Measurements from ENCODE around the gene SNRNP48. TPM values are rescaled to one million over a fixed set of nuclear protein-coding genes. Genes with fewer than 3 reads are reported as not detected.
A peak's percentile ranks its signal among the peaks of the same experiment; 100 is the strongest.

SNRNP48 gene
- total and polyA plus RNA-seq, 10 of the 15 experiments (the other 5 are each of a cell fraction or from before 2014, with no cell fraction given) = 3.2 to 14.4 (median 8.9) TPM

DNA sequence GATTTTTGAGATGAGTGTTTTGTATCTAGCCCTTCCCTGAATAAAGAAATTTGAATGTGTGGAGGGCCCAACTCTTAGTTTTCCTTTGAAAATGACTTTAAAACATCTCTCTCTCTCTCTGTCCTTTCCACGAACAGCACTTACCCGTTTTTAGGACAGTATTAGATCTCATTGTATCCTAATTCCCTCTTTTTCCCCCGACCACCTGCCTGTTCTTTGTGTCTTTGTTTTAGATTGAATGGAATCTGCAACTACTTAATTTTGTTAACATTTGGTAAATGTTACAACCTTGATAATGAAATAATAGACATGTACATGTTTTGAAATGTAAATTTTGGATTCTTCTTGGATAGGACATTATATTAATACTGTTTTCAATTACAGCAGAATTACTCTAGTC, 45.4 kb upstream of the SNRNP48 start:
- Histone ChIP-seq H3K9ac (ENCODE audit: control insufficient read depth, insufficient read depth, low read length) (no peak overlapping the region), H3K4me1 (ENCODE audit: control insufficient read depth, insufficient read depth, low read length) (no peaks in the 10 kb centered on the region), H3K36me3 (ENCODE audit: control insufficient read depth in 2 of 2, insufficient read depth in 2 of 2, low read length in 1 of 2) (no peaks in the 10 kb centered on the region), H3K9me3 (replicated peaks; ENCODE audit: control insufficient read depth, insufficient read depth, low read length) (no peaks in the 10 kb centered on the region), H3K27ac (ENCODE audit: control insufficient read depth, insufficient read depth) (no peak overlapping the region), H3K79me2 (ENCODE audit: control insufficient read depth, insufficient read depth, low read length) (no peaks in the 10 kb centered on the region), H3K4me3 (no peak overlapping the region), H3K4me2 (ENCODE audit: control insufficient read depth, insufficient read depth) (no peak overlapping the region), H4K20me1 (ENCODE audit: control insufficient read depth, insufficient read depth) (no peaks in the 10 kb centered on the region), H2AFZ (ENCODE audit: control insufficient read depth, low read depth, low read length) (no peak overlapping the region), H3K27me3 (replicated peaks in 1 of 2; ENCODE audit: control insufficient read depth in 2 of 2, insufficient read depth in 2 of 2, low read length in 1 of 2) (peaks cover 13 to 21% of the 10 kb centered on the region in 2 experiments)
- ATAC-seq = no peak
- TF ChIP-seq EZH2 (IDR thresholded peaks at IDR 0.05; ENCODE audit: borderline replicate concordance, control insufficient read depth, low read depth, low read length) = 0 out of 2 replicates have a peak, but pooled peaks have one; percentile 57
- TF ChIP-seq SMC3 (IDR thresholded peaks at IDR 0.05; ENCODE audit: borderline replicate concordance, low read length) = no peak
- 0% methylated on average over 3 of the region's 3 CpGs for WGBS (ENCODE audit: insufficient coverage, insufficient replicate concordance, low lambda C conversion rate, missing lambda C conversion rate)
- in situ Hi-C loops (cut with MboI) (no loop called here), intact Hi-C loops (cut with micrococcal nuclease; ENCODE audit: unreplicated experiment) (no loop called here)
- no TSS peak for BruUV-seq (replicated peaks)
- CTCF ChIA-PET = no interaction called here
- RAD21 ChIA-PET (ENCODE audit: unreplicated experiment) = no interaction called here
- SMC1A ChIA-PET (ENCODE audit: uncharacterized antibody, unreplicated experiment) = no interaction called here
- no peak for FAIRE-seq
- no peak for DNase-seq (ENCODE audit: low read depth, low spot score)
- POLR2A ChIA-PET = no interaction called here

DNA sequence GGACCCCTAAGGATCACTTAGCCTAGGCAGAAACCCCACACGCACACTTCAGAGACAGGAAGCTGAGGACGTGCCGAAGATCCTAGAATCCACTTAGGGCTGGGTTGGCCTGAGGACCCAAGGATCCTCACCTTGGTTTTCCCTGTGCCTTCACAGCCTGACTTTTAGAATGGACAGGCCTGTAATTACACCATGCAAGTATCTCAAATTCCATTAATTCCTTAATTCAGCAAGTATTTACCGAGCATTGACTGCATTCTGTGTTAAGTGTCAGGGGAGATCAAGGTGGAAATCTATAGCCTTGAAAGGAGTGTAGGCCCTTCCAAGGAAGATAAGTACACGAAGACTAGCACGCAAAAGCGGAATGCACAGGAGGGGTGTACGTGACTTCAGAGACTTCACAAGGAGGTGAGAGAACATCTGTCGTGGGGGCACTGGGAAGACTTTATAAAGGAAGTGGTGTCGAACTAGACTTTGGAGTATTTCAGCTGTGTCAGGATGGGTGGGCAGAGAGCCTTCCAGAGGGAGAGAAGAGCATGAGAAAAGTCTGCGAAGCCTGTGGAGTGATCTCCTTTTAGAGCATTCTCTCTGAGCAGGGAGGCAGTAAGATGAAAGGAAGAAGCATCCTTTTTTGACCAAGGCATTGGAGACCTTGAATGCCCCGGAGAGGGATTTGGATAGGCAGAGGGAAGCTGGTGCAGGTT, 44.5 kb upstream of the SNRNP48 start:
- POLR2A ChIA-PET = interaction anchor here (0.6 kb wide), 1 partner anchor 13 kb away, joined by 3 read pairs; no protein-coding TSS in a partner anchor

More for the DNA sequence above, 44.5 kb upstream of the SNRNP48 start:
- no peak for FAIRE-seq
- no peak overlapping the region for H3K4me3 ChIP-seq
- ChIA-PET SMC1A (ENCODE audit: uncharacterized antibody, unreplicated experiment) (interaction anchor here (1.2 kb wide), 1 partner anchor 12 kb away, joined by 4 read pairs; no protein-coding TSS in a partner anchor), RAD21 (ENCODE audit: unreplicated experiment) (no interaction called here), CTCF (interaction anchor here (1.0 to 1.2 kb wide), 2 partner anchors 10 to 67 kb away, joined by 3 read pairs; no protein-coding TSS in a partner anchor)
- H3K27ac ChIP-seq (ENCODE audit: control insufficient read depth, insufficient read depth) = no peak overlapping the region
- H2AFZ ChIP-seq (ENCODE audit: control insufficient read depth, low read depth, low read length) = no peak overlapping the region
- no peaks in the 10 kb centered on the region for H3K79me2 ChIP-seq (ENCODE audit: control insufficient read depth, insufficient read depth, low read length)
- no peak overlapping the region for H3K4me2 ChIP-seq (ENCODE audit: control insufficient read depth, insufficient read depth)
- H3K4me1 ChIP-seq (ENCODE audit: control insufficient read depth, insufficient read depth, low read length) = no peaks in the 10 kb centered on the region
- no TSS peak for BruUV-seq (replicated peaks)
- in situ Hi-C loops (cut with MboI) (no loop called here), intact Hi-C loops (cut with micrococcal nuclease; ENCODE audit: unreplicated experiment) (no loop called here)
- no peaks in the 10 kb centered on the region for H3K36me3 ChIP-seq (ENCODE audit: control insufficient read depth in 2 of 2, insufficient read depth in 2 of 2, low read length in 1 of 2)
- H3K9ac ChIP-seq (ENCODE audit: control insufficient read depth, insufficient read depth, low read length) = no peak overlapping the region
- TF ChIP-seq REST (IDR thresholded peaks at IDR 0.05; ENCODE audit: low read depth, low read length) = no peak
- no peak for TF ChIP-seq RAD21 (IDR thresholded peaks at IDR 0.05; ENCODE audit: insufficient read depth, low read depth, low read length)
- no peak for TF ChIP-seq TAF1 (IDR thresholded peaks at IDR 0.05; ENCODE audit: borderline replicate concordance, low read depth, low read length)
- TF ChIP-seq STAT1 (conservative IDR thresholded peaks at IDR 0.05) = no peak
- no peak for TF ChIP-seq HDAC6 (IDR thresholded peaks at IDR 0.05; ENCODE audit: unreplicated experiment)
- TF ChIP-seq TCF12 (IDR thresholded peaks at IDR 0.05; ENCODE audit: low read depth, low read length) = no peak
- 72% methylated on average over 12 of the region's 12 CpGs for WGBS (ENCODE audit: insufficient coverage, insufficient replicate concordance, low lambda C conversion rate, missing lambda C conversion rate)
- no peak for DNase-seq (ENCODE audit: low read depth, low spot score)
- ATAC-seq = no peak
- no peaks in the 10 kb centered on the region for H3K9me3 ChIP-seq (replicated peaks; ENCODE audit: control insufficient read depth, insufficient read depth, low read length)
- H4K20me1 ChIP-seq (ENCODE audit: control insufficient read depth, insufficient read depth) = no peaks in the 10 kb centered on the region
- peaks cover 12 to 20% of the 10 kb centered on the region in 2 experiments for H3K27me3 ChIP-seq (replicated peaks in 1 of 2; ENCODE audit: control insufficient read depth in 2 of 2, insufficient read depth in 2 of 2, low read length in 1 of 2)
